GM19395 (cell line): Measurements from ENCODE around the gene NOL4L.

ENCODE experiments used
- ATAC-seq: cut with Tn5 transposase; IDR thresholded peaks from one replicate; pipeline ENCODE4 v1.9.1; 2021; ENCODE audit warnings: mild to moderate bottlenecking, moderate library complexity; ENCODE audit not compliant: unreplicated experiment

NOL4L gene

GRCh38 chr20:32451340-32451681 lies 133.8 kb downstream of the NOL4L start:
- ATAC-seq: no peak

DNA sequence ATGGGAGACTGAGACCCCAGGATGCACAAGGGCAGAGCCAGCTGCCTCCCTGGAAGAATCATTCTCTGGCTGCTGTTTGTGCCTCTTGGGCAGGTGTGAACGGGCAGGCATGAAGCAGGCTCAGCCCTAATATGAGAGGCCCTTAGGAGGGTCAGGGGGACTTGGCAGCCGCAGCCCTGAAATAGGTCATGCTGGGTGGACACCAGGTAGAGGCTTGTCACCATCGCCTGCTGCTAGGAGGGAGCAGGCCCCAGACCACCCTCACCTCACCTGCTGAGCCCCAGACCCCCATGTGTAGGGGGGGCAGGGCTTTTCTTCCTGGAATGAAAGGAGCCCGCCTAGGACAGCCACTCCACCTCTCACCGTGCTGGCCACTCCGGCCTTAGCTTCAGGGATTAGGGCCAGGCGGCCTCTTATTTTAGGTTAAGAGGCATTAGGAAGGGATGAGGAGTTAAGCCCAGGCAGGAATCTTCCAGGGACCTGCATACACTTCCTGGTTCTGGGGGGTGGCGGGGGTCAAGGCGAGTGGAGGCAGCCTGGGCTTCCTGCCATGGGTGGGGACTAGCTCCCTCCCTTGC lies 134.6 kb downstream of the NOL4L start:
- no peak for ATAC-seq

DNA sequence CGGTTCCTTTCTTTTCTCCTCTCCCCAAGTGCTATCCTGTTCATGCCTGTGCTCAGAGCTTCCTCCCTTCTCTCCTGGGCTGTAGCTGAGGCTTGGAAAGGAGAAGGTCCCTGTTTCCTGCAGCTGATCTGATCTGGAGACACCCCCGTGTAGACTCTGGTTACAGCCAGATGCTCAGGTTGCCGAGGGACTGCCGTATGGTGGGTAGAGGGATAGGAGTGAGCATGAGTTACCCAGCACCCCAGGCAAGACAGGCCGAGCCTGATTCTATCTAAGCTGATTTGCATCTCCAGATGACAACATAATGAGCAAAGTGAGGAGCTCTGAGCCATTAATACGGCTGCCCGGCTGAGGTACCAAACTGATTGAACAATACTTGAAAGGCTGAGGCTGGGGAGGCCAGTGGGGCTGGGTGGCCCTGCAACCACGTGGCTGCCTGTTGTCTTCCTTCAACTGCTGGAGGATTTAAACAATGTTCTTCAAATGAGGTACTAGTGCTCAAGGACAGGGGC lies 135.2 kb downstream of the NOL4L start:
- ATAC-seq: no peak

GRCh38 chr20:32449057-32449889 lies 135.9 kb downstream of the NOL4L start:
- no peak for ATAC-seq

GRCh38 chr20:32448306-32449056 lies 136.7 kb downstream of the NOL4L start:
- ATAC-seq: no peak

- ATAC-seq: no peak
Observed at GRCh38 chr20:32447136-32448027, 137.8 kb downstream of the NOL4L start.

DNA sequence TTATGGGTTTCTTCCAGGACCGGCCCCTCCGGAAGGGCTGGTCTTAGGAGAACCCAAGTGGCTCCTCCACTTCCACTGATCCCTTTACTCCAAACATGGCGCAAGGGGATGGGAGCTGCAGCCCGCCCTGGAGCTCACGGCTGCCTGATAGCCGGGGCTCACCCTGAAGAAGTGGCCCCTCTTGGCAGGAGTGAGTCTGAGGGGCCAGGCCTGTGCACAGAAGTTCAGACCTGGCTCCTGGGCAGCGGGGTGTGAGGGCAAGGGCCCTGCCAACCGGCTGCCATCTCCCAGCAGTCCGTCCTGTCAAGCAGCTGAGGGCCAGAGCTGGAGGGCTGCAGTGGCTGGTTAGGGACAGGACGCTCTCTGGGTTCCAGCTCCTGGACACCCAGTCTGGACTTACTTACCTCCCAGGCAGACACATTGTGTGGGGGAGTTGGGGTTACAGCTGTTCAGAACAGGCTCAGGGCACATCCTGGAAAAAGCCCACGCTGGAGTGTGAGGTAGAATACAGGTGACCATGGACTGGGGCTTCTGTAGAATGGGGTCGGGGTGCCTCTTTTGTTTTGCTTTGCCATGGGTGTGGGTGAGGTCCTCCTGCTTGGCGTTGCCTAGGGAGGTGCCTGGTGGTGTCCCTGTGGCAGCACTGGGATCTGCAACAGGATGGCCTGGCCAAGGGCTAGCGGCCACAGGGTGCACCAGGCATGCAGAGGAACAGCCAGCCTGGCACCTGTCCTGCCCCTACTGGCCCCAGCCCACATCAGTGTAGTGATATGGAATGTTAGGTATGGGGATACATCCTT lies 138.6 kb downstream of the NOL4L start:
- ATAC-seq: no peak

DNA sequence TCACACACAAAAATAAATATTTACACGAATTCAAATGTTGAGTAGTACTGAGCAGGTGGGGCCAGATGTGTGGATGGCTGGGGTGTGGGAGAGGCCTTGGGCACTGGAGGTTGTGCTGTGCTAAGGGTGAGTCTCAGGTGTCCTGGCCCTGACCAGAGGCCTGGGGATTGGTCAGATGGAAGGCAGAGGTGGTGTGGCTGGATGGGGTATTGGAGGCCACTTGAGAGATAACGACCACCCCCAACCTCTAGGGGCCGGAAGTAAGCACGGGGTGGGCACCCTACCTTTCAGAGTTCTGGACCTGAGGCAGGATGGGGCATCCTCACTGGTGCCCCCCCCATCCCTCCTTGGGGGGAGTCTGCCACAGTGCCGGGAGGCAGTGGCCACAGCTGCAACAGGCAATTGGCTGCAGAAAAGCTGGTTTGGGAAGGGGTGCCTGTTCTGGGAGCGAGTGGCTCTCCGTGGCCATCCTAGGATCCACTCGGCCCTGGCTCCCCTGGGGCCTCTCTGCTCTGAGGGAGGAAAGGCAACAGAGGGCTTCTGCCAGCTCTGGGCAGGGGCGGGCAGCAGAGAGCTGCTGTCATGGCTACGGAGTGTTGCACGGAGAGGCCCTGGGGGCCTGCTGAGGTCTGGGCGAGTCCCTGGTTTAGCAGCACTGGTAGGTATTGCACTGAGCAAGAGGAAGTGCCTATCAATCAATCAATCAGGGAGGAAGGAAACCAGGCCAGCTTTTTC lies 139.4 kb downstream of the NOL4L start:
- no peak for ATAC-seq

DNA sequence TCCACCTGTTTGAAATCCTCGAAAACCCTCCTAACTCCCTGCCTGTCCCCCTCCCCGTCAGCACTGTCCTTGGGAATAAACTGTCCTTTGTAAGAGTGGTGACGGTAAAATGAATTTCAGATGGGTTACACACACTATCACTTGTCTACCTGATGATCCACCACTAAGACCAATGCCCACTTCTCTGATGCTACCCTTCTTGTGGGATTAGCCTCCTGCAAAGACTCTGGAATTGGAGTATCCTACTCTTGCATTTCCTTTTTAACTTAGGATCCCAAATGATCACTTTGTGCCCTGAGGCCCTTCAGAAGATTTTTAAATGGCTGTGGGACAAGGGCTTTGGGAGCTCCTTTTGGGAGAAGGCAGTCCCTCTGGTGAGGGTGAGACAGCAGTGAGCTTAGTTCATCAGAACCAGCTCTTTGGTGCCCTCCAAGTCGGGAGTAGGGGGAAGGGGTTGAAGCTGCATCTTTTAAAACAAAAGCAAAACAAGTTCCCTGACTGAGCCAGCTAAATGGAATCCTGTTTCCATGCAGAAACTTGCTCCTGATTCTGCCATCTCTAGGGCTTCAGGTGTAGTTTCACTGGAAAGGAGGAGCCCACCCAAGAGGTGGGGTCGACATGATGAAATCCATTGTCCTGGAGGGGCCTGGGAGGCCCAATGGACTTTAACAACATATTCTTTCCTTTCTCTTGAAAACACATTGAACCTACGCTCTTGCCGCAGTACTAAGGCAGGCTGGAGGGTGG lies 140.5 kb downstream of the NOL4L start:
- ATAC-seq: no peak

- no peak for ATAC-seq
Observed at GRCh38 chr20:32443386-32443974, 141.7 kb downstream of the NOL4L start.

- ATAC-seq: no peak
Observed at GRCh38 chr20:32442630-32443373, 142.3 kb downstream of the NOL4L start.

DNA sequence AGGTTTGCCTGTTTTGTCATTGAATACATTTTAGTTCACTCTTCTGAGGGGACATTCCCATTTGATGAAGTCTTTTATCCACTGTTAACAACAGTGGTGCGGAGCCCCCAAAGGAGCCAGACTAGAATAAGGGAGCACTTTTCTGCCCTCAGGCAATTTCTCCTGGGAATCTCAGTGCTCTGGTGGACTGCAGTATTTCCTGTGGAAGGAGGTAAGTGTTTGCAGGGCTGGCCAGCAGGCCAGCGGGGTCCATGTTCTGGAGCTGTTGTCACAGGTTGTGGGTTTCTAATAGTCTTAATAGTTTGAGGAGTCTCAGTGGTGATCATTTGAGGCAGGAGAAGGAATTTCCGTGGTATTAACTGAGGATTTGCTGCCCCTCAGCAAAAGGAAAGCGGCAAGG lies 143.5 kb downstream of the NOL4L start:
- ATAC-seq: no peak

DNA sequence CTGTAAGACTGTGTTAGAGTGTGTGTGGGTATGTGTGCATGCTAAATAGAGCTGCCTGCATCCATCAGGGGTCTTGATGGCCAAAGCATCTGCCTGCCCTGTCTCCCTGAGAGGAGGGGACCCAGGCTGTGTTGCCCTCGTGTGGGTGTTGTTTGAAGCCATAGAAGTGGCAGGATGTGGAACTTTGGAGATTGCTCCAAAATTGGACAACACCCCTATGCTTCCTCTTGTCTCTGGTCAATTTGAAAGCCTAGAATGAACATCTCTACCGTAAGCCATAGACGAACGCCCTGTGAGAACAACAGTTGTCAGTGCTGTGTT lies 144.4 kb downstream of the NOL4L start:
- no peak for ATAC-seq

- no peak for ATAC-seq
Observed at GRCh38 chr20:32440069-32440757, 144.9 kb downstream of the NOL4L start.

DNA sequence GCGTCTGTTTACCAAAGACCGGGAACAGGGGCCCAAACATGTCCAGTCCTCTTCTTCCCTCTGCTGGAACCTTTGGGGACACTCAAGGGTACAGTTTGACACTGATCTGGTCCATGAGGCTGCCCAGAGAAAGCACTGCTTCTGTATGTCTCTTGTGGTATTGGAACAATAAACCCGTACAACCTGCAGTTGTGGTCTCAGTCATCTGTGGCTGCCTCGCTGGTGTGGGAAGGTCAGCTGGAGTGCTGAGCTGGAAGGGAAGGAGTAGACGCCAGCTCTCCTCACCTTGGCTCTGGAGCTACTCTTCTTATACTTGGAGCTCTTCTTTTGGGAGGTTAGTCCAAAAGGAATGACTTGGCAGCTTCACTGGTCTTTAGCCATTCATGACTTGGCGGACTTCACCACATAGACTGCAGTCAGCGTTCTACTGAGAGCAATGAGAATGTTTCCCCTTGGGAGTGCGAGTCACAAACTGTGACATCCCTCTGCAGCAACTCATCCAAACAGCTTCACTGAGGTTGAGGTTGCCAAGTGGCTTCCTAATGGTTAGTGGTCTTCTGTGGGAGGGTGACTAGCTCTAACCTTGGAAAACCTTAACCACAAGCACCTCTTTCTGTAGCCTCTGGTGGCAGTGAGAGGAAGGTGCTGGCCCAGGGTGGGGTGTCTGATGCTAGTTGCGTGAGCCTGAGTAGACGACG lies 145.9 kb downstream of the NOL4L start:
- ATAC-seq: no peak

- ATAC-seq: no peak
Observed at GRCh38 chr20:32438331-32438858, 146.7 kb downstream of the NOL4L start.
